DOHH2 (cell line): ENCODE measurements around the gene KIR2DL3.
"Not testable (repeated sequence)": the region's sequence is repeated elsewhere in the genome, so short reads cannot be mapped to it uniquely, and the experiment has no call there.

Experiments used
- EZH2phosphoT487 ChIP-seq: fragments of 200-600 bp; sonication (generic); IDR thresholded peaks from 2 replicates; pipeline ENCODE4 v1.6.1; 2017; ENCODE audit warnings: borderline replicate concordance, mild to moderate bottlenecking, antibody characterized with exemption, low read length, moderate library complexity, mixed read lengths
- TF ChIP-seq, protein P1 (sequence below): fragments of 200-600 bp; sonication (generic); IDR thresholded peaks from one replicate; pipeline ENCODE4 v1.5.1; 2014; ENCODE audit warnings: antibody characterized with exemption, mild to moderate bottlenecking, low read depth, low read length; ENCODE audit not compliant: poor library complexity, severe bottlenecking

DNA sequence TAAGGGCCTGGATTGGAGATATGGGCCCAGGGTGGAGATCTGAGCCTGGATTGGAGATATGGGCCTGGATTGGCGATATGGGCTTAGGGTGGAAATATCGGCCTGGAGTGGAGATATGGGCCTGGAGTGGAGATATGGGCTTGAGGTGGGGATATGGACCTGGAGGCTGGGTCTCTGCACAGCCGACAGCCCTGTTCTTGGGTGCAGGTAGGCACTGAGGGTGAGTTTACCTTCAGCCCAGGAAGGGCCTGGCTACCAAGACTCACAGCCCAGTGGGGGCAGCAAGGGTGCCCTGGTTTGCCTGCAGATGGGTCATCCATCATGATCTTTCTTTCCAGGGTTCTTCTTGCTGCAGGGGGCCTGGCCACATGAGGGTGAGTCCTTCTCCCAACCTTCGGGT, 32.2 kb downstream of the KIR2DL3 start:
- TF ChIP-seq, protein P1, sequence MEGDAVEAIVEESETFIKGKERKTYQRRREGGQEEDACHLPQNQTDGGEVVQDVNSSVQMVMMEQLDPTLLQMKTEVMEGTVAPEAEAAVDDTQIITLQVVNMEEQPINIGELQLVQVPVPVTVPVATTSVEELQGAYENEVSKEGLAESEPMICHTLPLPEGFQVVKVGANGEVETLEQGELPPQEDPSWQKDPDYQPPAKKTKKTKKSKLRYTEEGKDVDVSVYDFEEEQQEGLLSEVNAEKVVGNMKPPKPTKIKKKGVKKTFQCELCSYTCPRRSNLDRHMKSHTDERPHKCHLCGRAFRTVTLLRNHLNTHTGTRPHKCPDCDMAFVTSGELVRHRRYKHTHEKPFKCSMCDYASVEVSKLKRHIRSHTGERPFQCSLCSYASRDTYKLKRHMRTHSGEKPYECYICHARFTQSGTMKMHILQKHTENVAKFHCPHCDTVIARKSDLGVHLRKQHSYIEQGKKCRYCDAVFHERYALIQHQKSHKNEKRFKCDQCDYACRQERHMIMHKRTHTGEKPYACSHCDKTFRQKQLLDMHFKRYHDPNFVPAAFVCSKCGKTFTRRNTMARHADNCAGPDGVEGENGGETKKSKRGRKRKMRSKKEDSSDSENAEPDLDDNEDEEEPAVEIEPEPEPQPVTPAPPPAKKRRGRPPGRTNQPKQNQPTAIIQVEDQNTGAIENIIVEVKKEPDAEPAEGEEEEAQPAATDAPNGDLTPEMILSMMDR, result not testable (repeated sequence)
- not testable (repeated sequence) for TF ChIP-seq EZH2phosphoT487
